ENCODE measurements around the gene IFNG. TPM values are rescaled to one million over a fixed set of nuclear protein-coding genes. Genes with fewer than 3 reads are reported as not detected.

Gene IFNG
- total RNA-seq, 1 donor from 2014 or later = not detected

DNA sequence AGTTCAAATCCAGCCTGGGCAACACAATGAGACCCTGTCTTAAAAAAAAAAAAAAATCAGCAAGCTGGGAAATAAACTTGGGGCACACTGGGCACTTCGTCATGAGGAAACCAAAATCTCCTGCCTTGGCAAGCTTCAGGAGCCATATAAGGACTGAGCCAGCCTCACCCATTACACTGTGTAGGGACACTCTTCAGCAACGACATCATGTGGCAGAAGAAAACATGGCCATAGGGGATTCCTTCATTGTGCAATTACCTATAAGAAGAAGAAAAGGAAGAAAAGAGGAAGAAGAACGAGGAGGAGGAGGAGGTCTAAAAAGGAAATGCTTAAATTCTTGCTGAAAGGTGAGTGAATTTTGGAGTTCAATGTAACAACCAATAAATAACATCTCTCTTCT lies 26.1 kb upstream of the IFNG start:
- no peak overlapping the region for H3K4me3 Mint-ChIP-seq (ENCODE audit: unreplicated experiment)
- H3K27ac Mint-ChIP-seq (ENCODE audit: unreplicated experiment) = no peak overlapping the region

GRCh38 chr12:68180792-68181744 lies 21.5 kb upstream of the IFNG start:
- DNase-seq (ENCODE audit: low spot score) = no peak
- Mint-ChIP-seq H3K36me3 (ENCODE audit: low read depth, unreplicated experiment) (no peaks in the 10 kb centered on the region), H3K9me3 (ENCODE audit: unreplicated experiment) (no peaks in the 10 kb centered on the region), H3K27me3 (ENCODE audit: unreplicated experiment) (no peaks in the 10 kb centered on the region), H3K27ac (ENCODE audit: unreplicated experiment) (no peak overlapping the region), H3K4me3 (ENCODE audit: unreplicated experiment) (no peak overlapping the region), H3K4me1 (ENCODE audit: unreplicated experiment) (peaks cover 8% of the 10 kb centered on the region)
- TF ChIP-seq CTCF (IDR thresholded peaks at IDR 0.05; ENCODE audit: unreplicated experiment) = no peak

More for the DNA sequence above, 26.1 kb upstream of the IFNG start:
- peaks cover 2% of the 10 kb centered on the region for H3K4me1 Mint-ChIP-seq (ENCODE audit: unreplicated experiment)
- no peak for TF ChIP-seq CTCF (IDR thresholded peaks at IDR 0.05; ENCODE audit: unreplicated experiment)
- no peak for DNase-seq (ENCODE audit: low spot score)
- H3K36me3 Mint-ChIP-seq (ENCODE audit: low read depth, unreplicated experiment) = no peaks in the 10 kb centered on the region
- no peaks in the 10 kb centered on the region for H3K9me3 Mint-ChIP-seq (ENCODE audit: unreplicated experiment)
- H3K27me3 Mint-ChIP-seq (ENCODE audit: unreplicated experiment) = no peaks in the 10 kb centered on the region

- Mint-ChIP-seq H3K4me1 (ENCODE audit: unreplicated experiment) (peaks cover 15% of the 10 kb centered on the region), H3K27me3 (ENCODE audit: unreplicated experiment) (no peaks in the 10 kb centered on the region), H3K36me3 (ENCODE audit: low read depth, unreplicated experiment) (no peaks in the 10 kb centered on the region), H3K27ac (ENCODE audit: unreplicated experiment) (no peak overlapping the region), H3K9me3 (ENCODE audit: unreplicated experiment) (no peaks in the 10 kb centered on the region), H3K4me3 (ENCODE audit: unreplicated experiment) (no peak overlapping the region)
- DNase-seq (ENCODE audit: low spot score) = no peak
- no peak for TF ChIP-seq CTCF (IDR thresholded peaks at IDR 0.05; ENCODE audit: unreplicated experiment)
These were observed 19.4 kb upstream of the IFNG start for GRCh38 chr12:68178774-68179439.

GRCh38 chr12:68178184-68178583 lies 18.6 kb upstream of the IFNG start:
- no peak overlapping the region for H3K4me3 Mint-ChIP-seq (ENCODE audit: unreplicated experiment)
- H3K4me1 Mint-ChIP-seq (ENCODE audit: unreplicated experiment) = peaks cover 15% of the 10 kb centered on the region
- TF ChIP-seq CTCF (IDR thresholded peaks at IDR 0.05; ENCODE audit: unreplicated experiment) = no peak
- H3K9me3 Mint-ChIP-seq (ENCODE audit: unreplicated experiment) = no peaks in the 10 kb centered on the region
- H3K36me3 Mint-ChIP-seq (ENCODE audit: low read depth, unreplicated experiment) = no peaks in the 10 kb centered on the region
- no peak for DNase-seq (ENCODE audit: low spot score)
- no peak overlapping the region for H3K27ac Mint-ChIP-seq (ENCODE audit: unreplicated experiment)
- H3K27me3 Mint-ChIP-seq (ENCODE audit: unreplicated experiment) = no peaks in the 10 kb centered on the region

DNA sequence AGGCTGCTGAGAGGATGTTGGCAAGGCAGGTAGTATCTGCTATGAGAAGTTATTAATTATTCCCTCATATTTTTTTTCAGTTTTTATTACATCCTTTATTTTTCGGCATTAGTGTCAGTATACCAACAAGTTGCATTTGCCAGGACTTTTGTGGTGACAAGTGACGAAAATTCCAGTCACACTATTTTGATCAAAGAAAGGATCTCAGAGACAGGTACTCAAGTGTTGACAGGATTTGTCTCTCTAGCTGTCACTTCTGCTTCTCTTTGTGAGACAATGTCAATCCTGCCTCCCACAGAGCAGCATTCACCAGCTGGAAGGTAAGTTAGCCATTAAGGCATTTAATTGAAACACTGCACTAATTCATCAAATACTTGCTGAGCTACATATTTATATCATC lies 18.0 kb upstream of the IFNG start:
- H3K36me3 Mint-ChIP-seq (ENCODE audit: low read depth, unreplicated experiment) = no peaks in the 10 kb centered on the region
- no peaks in the 10 kb centered on the region for H3K9me3 Mint-ChIP-seq (ENCODE audit: unreplicated experiment)
- no peaks in the 10 kb centered on the region for H3K27me3 Mint-ChIP-seq (ENCODE audit: unreplicated experiment)
- no peak for TF ChIP-seq CTCF (IDR thresholded peaks at IDR 0.05; ENCODE audit: unreplicated experiment)
- no peak for DNase-seq (ENCODE audit: low spot score)
- no peak overlapping the region for H3K4me3 Mint-ChIP-seq (ENCODE audit: unreplicated experiment)
- H3K27ac Mint-ChIP-seq (ENCODE audit: unreplicated experiment) = no peak overlapping the region
- peaks cover 15% of the 10 kb centered on the region for H3K4me1 Mint-ChIP-seq (ENCODE audit: unreplicated experiment)
